ENCODE results near the gene IRF1. TPM values are rescaled to one million over a fixed set of nuclear protein-coding genes. Genes with fewer than 3 reads are reported as not detected.
A peak's percentile ranks its signal among the peaks of the same experiment; 100 is the strongest.

Gene IRF1
- total RNA-seq, 5 donors from 2014 or later (not counting 1 experiment from before 2014, with no cell fraction given): 167 to 859 (median 252) TPM

DNA sequence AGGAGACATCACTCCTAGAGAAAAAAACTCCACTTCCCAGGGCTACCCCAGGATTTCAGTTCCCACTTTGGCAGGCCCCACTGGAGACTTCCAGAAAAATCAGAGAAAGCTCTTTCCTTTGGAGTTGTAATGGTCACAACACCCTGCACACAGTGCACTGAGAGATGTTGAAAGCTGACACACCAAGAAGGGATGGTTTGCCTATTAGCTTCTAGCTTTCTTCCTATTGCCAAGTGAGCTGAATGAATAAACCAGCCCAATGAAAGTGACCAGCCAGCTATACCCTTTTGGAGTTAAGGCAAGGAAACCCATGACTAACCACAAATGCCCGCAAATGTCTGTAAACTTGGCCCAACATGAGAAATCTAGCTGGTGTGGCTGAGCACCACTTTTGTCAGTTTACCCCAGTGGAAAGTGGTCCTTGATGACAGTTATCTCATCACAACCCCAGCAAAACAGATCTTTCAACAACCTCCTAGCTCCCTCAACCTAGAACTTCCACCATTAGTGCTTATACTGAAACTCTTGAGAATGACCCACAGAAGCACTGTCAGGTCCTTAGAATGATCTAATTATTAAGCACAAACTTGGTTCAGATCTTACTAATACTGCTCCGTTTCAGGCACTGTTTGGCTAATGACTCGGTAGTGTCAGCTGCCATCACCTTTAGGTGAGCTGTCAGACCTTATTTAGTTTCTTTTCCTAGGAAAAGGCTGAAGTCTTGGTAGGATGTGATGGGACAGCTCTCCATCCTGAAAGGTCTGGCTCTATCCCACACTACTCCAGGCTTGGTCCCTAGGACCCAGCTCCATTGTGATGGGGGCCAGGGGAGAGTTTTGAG, 11.2 kb downstream of the IRF1 start:
- ChIA-PET POLR2A (interaction anchor here (0.6 to 6.4 kb wide), 38 partner anchors 8 to 1650 kb away, joined by 3 to 133 read pairs (median 6); partner anchors contain the start of gene IRF1 (in 2 of the 2)), CTCF (interaction anchor here (0.6 to 2.6 kb wide), 20 partner anchors 9 to 314 kb away, joined by 3 to 9 read pairs (median 3); partner anchors contain the start of gene IRF1 (in 1 of the 2))
- Mint-ChIP-seq H3K36me3 (peaks cover 22% of the 10 kb centered on the region), H3K27ac (peak overlapping the region; percentile 83 to 87), H3K27me3 (no peaks in the 10 kb centered on the region), H3K4me3 (peak overlapping the region in 1 of 3 donors; percentile 13), H3K9me3 (no peaks in the 10 kb centered on the region), H3K4me1 (peaks cover 81 to 87% (median 83%) of the 10 kb centered on the region in 3 donors)
- no CpG with 5 or more reads among the region's 3 CpGs for WGBS (ENCODE audit: insufficient coverage)
- Histone ChIP-seq H3K36me3 (ENCODE audit: control insufficient read depth in 2 of 2, extremely low read depth in 1 of 2, insufficient read depth in 1 of 2, low read length in 1 of 2) (peaks cover 5 to 35% of the 10 kb centered on the region in 2 donors), H3K27me3 (replicated peaks in 1 of 2; ENCODE audit: control insufficient read depth in 2 of 2, extremely low read depth in 1 of 2, insufficient read depth in 2 of 2, low read length in 1 of 2) (no peaks in the 10 kb centered on the region), H3K9me3 (no peaks in the 10 kb centered on the region), H3K4me1 (ENCODE audit: control insufficient read depth in 1 of 2, extremely low read depth in 1 of 2, insufficient read depth in 2 of 2, low read length in 2 of 2) (peaks cover 3 to 94% of the 10 kb centered on the region in 2 experiments), H3K27ac (ENCODE audit: low read length) (peak overlapping the region; percentile 43), H3K4me3 (ENCODE audit: control insufficient read depth in 1 of 2, extremely low read depth in 1 of 2, low read length in 1 of 2) (no peak overlapping the region)
- no peak for ATAC-seq (replicated peaks in 1 of 4)
- peak in 2 of 35 experiments; percentile 0 to 43 for DNase-seq

DNA sequence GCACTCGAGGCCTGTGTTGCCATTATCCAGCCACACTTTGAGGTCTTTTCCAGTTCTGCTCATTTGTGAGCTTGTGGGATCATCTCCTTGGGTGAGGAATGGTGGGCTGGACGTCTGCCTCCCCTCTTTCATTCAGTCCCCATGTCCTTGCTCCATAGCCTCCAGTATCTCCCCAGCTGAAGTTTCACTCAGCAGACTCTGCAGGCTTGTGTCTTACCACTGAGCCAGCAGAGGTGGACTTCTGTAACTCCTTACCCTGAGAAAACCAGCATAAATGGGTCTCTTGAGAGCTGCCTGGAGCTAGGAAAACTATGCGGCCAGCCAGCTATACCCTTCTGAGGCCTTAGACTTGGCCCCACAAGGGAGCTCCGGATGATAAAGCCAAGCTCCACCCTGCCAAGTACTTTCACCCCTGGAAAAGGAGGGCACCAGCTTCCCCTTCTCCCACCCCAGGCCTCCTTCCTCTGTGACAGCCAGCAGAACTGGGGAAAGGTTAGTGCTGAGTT, 12.2 kb downstream of the IRF1 start:
- DNase-seq (peak in 1 of 35 experiments; percentile 41), ATAC-seq (replicated peaks in 1 of 4) (peak in 1 of 4 experiments; percentile 7)
- H3K36me3 Mint-ChIP-seq: peaks cover 13% of the 10 kb centered on the region
- Histone ChIP-seq H3K27ac (ENCODE audit: low read length) (peak overlapping the region; percentile 43), H3K4me3 (ENCODE audit: control insufficient read depth in 1 of 2, extremely low read depth in 1 of 2, low read length in 1 of 2) (no peak overlapping the region), H3K27me3 (replicated peaks in 1 of 2; ENCODE audit: control insufficient read depth in 2 of 2, extremely low read depth in 1 of 2, insufficient read depth in 2 of 2, low read length in 1 of 2) (no peaks in the 10 kb centered on the region), H3K36me3 (ENCODE audit: control insufficient read depth in 2 of 2, extremely low read depth in 1 of 2, insufficient read depth in 1 of 2, low read length in 1 of 2) (peaks cover 0 to 26% of the 10 kb centered on the region in 2 donors), H3K9me3 (no peaks in the 10 kb centered on the region), H3K4me1 (ENCODE audit: control insufficient read depth in 1 of 2, extremely low read depth in 1 of 2, insufficient read depth in 2 of 2, low read length in 2 of 2) (peaks cover 3 to 94% of the 10 kb centered on the region in 2 experiments)
- WGBS (ENCODE audit: insufficient coverage): 73% methylated on average over 2 of the region's 4 CpGs
- ChIA-PET POLR2A (interaction anchor here (0.6 to 6.4 kb wide), 29 partner anchors 8 to 90 kb away, joined by 3 to 133 read pairs (median 6); partner anchors contain the start of gene IRF1 (in 2 of the 2)), CTCF (interaction anchor here (0.8 to 2.6 kb wide), 7 partner anchors 10 to 91 kb away, joined by 3 to 9 read pairs (median 4); partner anchors contain the start of gene IRF1 (in 1 of the 2))
- peaks cover 80 to 87% (median 82%) of the 10 kb centered on the region in 3 donors for H3K4me1 Mint-ChIP-seq
- peak overlapping the region; percentile 83 to 87 for H3K27ac Mint-ChIP-seq
- no peaks in the 10 kb centered on the region for H3K9me3 Mint-ChIP-seq
- no peaks in the 10 kb centered on the region for H3K27me3 Mint-ChIP-seq
- H3K4me3 Mint-ChIP-seq: peak overlapping the region in 1 of 3 donors; percentile 39

DNA sequence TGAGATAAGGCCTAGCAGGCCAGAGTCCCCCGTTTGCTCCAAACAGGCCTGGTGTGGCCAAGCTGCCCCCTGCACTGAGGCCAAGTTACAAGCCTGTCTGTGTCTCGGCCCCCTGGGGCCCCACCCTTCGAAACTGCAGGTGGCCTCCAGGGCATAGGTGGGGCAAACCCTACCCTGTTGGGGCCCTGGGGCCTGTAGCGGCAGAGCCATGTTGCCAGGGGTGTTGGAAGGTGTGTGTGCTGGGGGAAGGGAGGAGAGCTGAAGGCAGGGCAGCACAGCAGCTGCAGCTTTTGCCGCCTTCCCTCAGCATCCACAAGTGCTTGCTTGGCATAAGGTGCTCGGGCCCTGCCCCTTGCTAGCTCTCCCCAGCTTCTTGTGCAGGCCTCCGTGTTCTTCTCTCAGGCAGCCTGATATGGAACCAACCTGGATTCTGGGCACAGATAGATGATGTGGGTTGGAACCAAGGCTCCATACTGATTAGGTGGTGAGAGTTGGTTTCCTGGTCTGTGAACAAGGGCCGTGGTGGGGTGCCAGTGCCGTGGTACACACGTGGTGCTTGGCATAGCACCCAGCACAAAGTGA, 12.7 kb downstream of the IRF1 start:
- Histone ChIP-seq H3K27me3 (replicated peaks in 1 of 2; ENCODE audit: control insufficient read depth in 2 of 2, extremely low read depth in 1 of 2, insufficient read depth in 2 of 2, low read length in 1 of 2) (no peaks in the 10 kb centered on the region), H3K4me1 (ENCODE audit: control insufficient read depth in 1 of 2, extremely low read depth in 1 of 2, insufficient read depth in 2 of 2, low read length in 2 of 2) (peaks cover 3 to 94% of the 10 kb centered on the region in 2 experiments), H3K27ac (ENCODE audit: low read length) (peak overlapping the region; percentile 43), H3K4me3 (ENCODE audit: control insufficient read depth in 1 of 2, extremely low read depth in 1 of 2, low read length in 1 of 2) (no peak overlapping the region), H3K9me3 (no peaks in the 10 kb centered on the region), H3K36me3 (ENCODE audit: control insufficient read depth in 2 of 2, extremely low read depth in 1 of 2, insufficient read depth in 1 of 2, low read length in 1 of 2) (peaks cover 0 to 20% of the 10 kb centered on the region in 2 donors)
- H3K4me3 Mint-ChIP-seq: peak overlapping the region in 2 of 3 donors; percentile 14 to 39
- CTCF ChIA-PET: interaction anchor here in 1 of 2 donors (1.5 to 2.6 kb wide), 2 partner anchors 10 to 11 kb away, joined by 4 to 9 read pairs; no protein-coding TSS in a partner anchor
- POLR2A ChIA-PET: interaction anchor here (0.5 to 6.4 kb wide), 20 partner anchors 8 to 1744 kb away, joined by 3 to 133 read pairs (median 12); partner anchors contain the start of gene IRF1 (in 2 of the 2)
- no peaks in the 10 kb centered on the region for H3K27me3 Mint-ChIP-seq
- 52% methylated on average over 7 of the region's 10 CpGs for WGBS (ENCODE audit: insufficient coverage)
- no peaks in the 10 kb centered on the region for H3K9me3 Mint-ChIP-seq
- peak overlapping the region; percentile 83 to 87 for H3K27ac Mint-ChIP-seq
- DNase-seq: peak in 7 of 35 experiments; percentile 34 to 69 (median 49)
- H3K36me3 Mint-ChIP-seq: peaks cover 9% of the 10 kb centered on the region
- peak; percentile 6 to 16 (median 8) for ATAC-seq (replicated peaks in 1 of 4)
- H3K4me1 Mint-ChIP-seq: peaks cover 82 to 88% (median 85%) of the 10 kb centered on the region in 3 donors

DNA sequence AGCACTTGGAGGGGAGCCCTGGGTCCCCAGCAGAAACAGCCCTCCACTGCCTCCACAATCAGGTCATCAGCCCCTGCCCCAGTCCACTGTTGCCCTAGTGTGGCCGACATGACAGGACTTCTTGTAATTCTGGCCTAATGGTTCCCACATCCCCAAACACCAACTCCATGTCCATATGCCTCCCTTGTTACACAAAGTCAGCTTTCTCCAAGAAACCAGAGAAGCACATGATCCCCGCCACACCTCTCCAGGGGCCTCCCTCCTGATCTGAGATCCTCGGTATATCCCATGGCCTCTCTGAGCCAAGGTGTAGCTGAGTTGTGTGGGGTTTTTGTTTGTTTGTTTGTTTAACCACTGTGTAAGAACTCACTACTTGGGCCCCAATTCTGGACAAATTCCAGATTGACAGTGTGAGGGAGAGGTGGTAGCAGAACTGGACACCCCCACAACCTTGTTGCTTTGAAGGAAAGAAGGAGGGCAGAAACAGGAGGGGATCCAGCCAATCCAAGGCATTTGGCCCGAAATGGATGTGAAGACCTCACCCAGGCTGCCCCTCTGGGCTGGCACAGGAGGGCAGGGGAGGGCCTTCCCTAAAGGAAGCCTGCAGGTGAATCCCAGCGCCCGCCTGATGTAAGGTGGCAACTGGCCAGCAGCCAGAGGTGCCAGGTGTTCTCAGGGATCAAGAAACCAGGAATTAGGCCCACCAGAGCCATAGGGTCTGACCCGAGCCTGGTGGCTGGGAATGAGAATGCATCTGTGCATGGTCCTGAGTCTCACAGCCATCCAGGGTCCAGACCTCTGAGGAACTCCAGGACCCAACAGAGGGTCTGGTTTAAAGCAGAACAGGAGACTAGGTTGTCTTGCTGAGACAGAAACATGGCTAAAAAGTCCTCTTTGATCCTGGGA, 13.4 kb downstream of the IRF1 start:
- POLR2A ChIA-PET: interaction anchor here (0.5 to 6.4 kb wide), 17 partner anchors 7 to 1744 kb away, joined by 3 to 133 read pairs (median 12); partner anchors contain the start of gene IRF1 (in 2 of the 2)
- Mint-ChIP-seq H3K27ac (peak overlapping the region; percentile 83 to 87), H3K36me3 (peaks cover 6% of the 10 kb centered on the region), H3K4me1 (peaks cover 82 to 90% (median 86%) of the 10 kb centered on the region in 3 donors), H3K9me3 (no peaks in the 10 kb centered on the region), H3K4me3 (peak overlapping the region in 1 of 3 donors; percentile 39), H3K27me3 (no peaks in the 10 kb centered on the region)
- H3K4me1 ChIP-seq (ENCODE audit: control insufficient read depth in 1 of 2, extremely low read depth in 1 of 2, insufficient read depth in 2 of 2, low read length in 2 of 2): peaks cover 8 to 96% of the 10 kb centered on the region in 2 experiments
- WGBS (ENCODE audit: insufficient coverage): 94% methylated on average over 5 of the region's 7 CpGs
- DNase-seq (peak in 2 of 35 experiments; percentile 48 to 50), ATAC-seq (replicated peaks in 1 of 4) (peak in 1 of 4 experiments; percentile 1)
- no peak overlapping the region for H3K4me3 ChIP-seq (ENCODE audit: control insufficient read depth in 1 of 2, extremely low read depth in 1 of 2, low read length in 1 of 2)
- H3K27me3 ChIP-seq (replicated peaks in 1 of 2; ENCODE audit: control insufficient read depth in 2 of 2, extremely low read depth in 1 of 2, insufficient read depth in 2 of 2, low read length in 1 of 2): no peaks in the 10 kb centered on the region
- H3K9me3 ChIP-seq: no peaks in the 10 kb centered on the region
- H3K27ac ChIP-seq (ENCODE audit: low read length): peak overlapping the region; percentile 43
- H3K36me3 ChIP-seq (ENCODE audit: control insufficient read depth in 2 of 2, extremely low read depth in 1 of 2, insufficient read depth in 1 of 2, low read length in 1 of 2): peaks cover 0 to 16% of the 10 kb centered on the region in 2 donors
- CTCF ChIA-PET: interaction anchor here (1.1 to 1.5 kb wide), 3 partner anchors 11 to 66 kb away, joined by 3 to 4 read pairs (median 3); no protein-coding TSS in a partner anchor

DNA sequence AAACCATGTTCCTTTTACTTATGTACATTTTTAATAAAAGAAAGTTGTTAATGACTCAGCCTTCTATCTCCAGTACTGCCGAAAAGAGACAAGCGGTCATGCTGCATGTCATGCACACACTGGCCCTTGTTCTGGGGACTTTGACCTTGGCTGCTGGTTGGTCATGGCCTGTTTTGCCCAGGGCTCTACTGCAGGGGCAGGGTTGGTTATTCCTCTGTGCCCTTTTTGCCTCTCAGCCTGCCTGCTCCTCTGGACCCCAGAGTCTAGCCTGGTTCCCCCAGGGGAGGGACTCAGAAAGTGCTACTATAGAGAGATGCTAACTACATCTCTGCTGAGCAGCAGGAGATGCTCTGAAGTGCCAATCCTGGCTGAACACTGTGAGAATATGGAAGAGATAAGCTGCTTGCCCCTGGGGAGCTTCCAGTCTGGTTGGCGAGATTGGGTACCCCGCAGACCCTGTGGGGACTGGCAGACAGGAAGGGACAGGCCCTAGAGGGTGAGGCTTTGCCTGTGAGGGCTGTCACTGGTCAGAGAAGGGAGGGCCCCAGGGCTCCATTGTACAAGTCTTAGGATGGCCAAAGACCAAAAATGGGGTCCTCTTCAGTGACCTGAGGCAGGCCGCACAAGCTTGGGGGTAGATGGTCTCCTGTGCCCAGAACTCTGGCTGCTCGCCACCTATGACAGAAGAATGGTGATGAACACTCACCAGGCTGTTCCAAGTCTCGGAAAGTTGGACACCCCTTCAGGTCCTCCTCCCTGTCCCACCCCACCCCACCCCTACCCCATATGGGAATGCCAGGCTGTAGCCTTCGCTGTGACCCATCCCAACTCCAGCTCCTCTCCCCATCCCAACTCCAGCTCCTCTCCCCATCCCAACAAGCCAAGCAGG, 14.3 kb downstream of the IRF1 start:
- Histone ChIP-seq H3K27ac (ENCODE audit: low read length) (peak overlapping the region; percentile 43), H3K9me3 (no peaks in the 10 kb centered on the region), H3K36me3 (ENCODE audit: control insufficient read depth in 2 of 2, extremely low read depth in 1 of 2, insufficient read depth in 1 of 2, low read length in 1 of 2) (peaks cover 0 to 14% of the 10 kb centered on the region in 2 donors), H3K4me1 (ENCODE audit: control insufficient read depth in 1 of 2, extremely low read depth in 1 of 2, insufficient read depth in 2 of 2, low read length in 2 of 2) (peaks cover 15 to 99% of the 10 kb centered on the region in 2 experiments), H3K27me3 (replicated peaks in 1 of 2; ENCODE audit: control insufficient read depth in 2 of 2, extremely low read depth in 1 of 2, insufficient read depth in 2 of 2, low read length in 1 of 2) (no peaks in the 10 kb centered on the region), H3K4me3 (ENCODE audit: control insufficient read depth in 1 of 2, extremely low read depth in 1 of 2, low read length in 1 of 2) (no peak overlapping the region)
- peaks cover 86 to 94% (median 90%) of the 10 kb centered on the region in 3 donors for H3K4me1 Mint-ChIP-seq
- WGBS (ENCODE audit: insufficient coverage): 100% methylated on average over 3 of the region's 8 CpGs
- peaks cover 6% of the 10 kb centered on the region for H3K36me3 Mint-ChIP-seq
- no peaks in the 10 kb centered on the region for H3K9me3 Mint-ChIP-seq
- ATAC-seq (replicated peaks in 1 of 4) (no peak), DNase-seq (peak in 3 of 35 experiments; percentile 24 to 41 (median 36))
- H3K27me3 Mint-ChIP-seq: no peaks in the 10 kb centered on the region
- H3K27ac Mint-ChIP-seq: peak overlapping the region; percentile 83 to 93
- ChIA-PET POLR2A (interaction anchor here (0.6 to 6.4 kb wide), 7 partner anchors 8 to 51 kb away, joined by 3 to 133 read pairs (median 5); partner anchors contain the start of gene IRF1 (in 1 of the 2)), CTCF (interaction anchor here (1.1 to 1.2 kb wide), 2 partner anchors 53 to 65 kb away, joined by 3 read pairs; no protein-coding TSS in a partner anchor)
- peak overlapping the region in 1 of 3 donors; percentile 68 for H3K4me3 Mint-ChIP-seq

All from T-cell (primary cell).